Tibial nerve (tissue), 4 donors: ENCODE results near the gene ERI3. TPM values are rescaled to one million over a fixed set of nuclear protein-coding genes. Genes with fewer than 3 reads are reported as not detected.

Source experiments
- DNase-seq, 2 donors: peaks; one replicate each; pipeline ENCODE4 v3.0.0-alpha.2; 2019; ENCODE audit warnings: low spot score in 2 of 2
- H3K27ac ChIP-seq, 4 donors: fragments of 200-600 bp; sonication (generic) in 3 of 4; one replicate each; pipeline ENCODE4 v1.5.1; 2017 to 2019; ENCODE audit warnings: mild to moderate bottlenecking in 1 of 4
- H3K27me3 ChIP-seq, 2 donors: fragments of 200-600 bp; sonication (generic) in 1 of 2; one replicate each; pipeline versions ENCODE4 v1.5.1 to v1.6.0; 2017 to 2019
- H3K36me3 ChIP-seq, 3 donors: fragments of 200-600 bp; sonication (generic); one replicate each; pipeline ENCODE4 v1.5.1; 2018 to 2019
- H3K4me1 ChIP-seq, 4 donors: fragments of 200-600 bp; sonication (generic) in 3 of 4; one replicate each; pipeline ENCODE4 v1.5.1; 2017 to 2019
- H3K4me3 ChIP-seq, 4 donors: fragments of 200-600 bp; sonication (generic) in 3 of 4; one replicate each; pipeline ENCODE4 v1.5.1; 2017 to 2019; ENCODE audit warnings: mild to moderate bottlenecking in 1 of 4, moderate library complexity in 1 of 4
- H3K9me3 ChIP-seq, 4 donors: fragments of 200-600 bp; sonication (generic) in 3 of 4; one replicate each; pipeline ENCODE4 v1.5.1; 2017 to 2019
- EP300 ChIP-seq, 2 donors: sonication (generic); formaldehyde crosslinking; IDR thresholded peaks; one replicate each; pipeline ENCODE4 v1.6.1; 2017; ENCODE audit warnings: antibody characterized with exemption in 2 of 2, mild to moderate bottlenecking in 1 of 2
- POLR2A ChIP-seq, 2 donors: fragments of 450-650 bp; IDR thresholded peaks; one replicate each; pipeline ENCODE4 v1.6.1; 2017; ENCODE audit warnings: antibody characterized with exemption in 2 of 2, mild to moderate bottlenecking in 2 of 2, moderate library complexity in 2 of 2
- WGBS, 2 donors: methylation state at CpG; one replicate each; pipeline ENCODE4 v1.1.5; 2018; 5-methylcytosine and 5-hydroxymethylcytosine counted together
- total RNA-seq, 4 donors: library from RNA; depleted of rRNA; stranded (reverse); fragments of >200 nt; gene quantifications; one replicate each; pipeline ENCODE4 v1.1.0, GENCODE V29; 2016
- TF ChIP-seq, protein P1 (sequence below), 5 experiments: fragments of 200-600 bp in 3 of 5; fragments of 450-650 bp in 2 of 5; sonication (generic) in 3 of 5; IDR thresholded peaks; one replicate each; pipeline ENCODE4 v1.5.1; 2016 to 2019; ENCODE audit warnings: antibody characterized with exemption in 5 of 5, mild to moderate bottlenecking in 3 of 5, moderate library complexity in 2 of 5

Gene ERI3
- total RNA-seq, 4 donors from 2014 or later: 60.1 to 82.2 (median 66.5) TPM

- Histone ChIP-seq H3K4me1 (peaks cover 5 to 72% (median 34%) of the 10 kb centered on the region in 4 donors), H3K27me3 (no peaks in the 10 kb centered on the region), H3K36me3 (peaks cover 0 to 2% (median 0%) of the 10 kb centered on the region in 3 donors), H3K27ac (peak overlapping the region in 3 of 4 donors; percentile 38 to 82 (median 82)), H3K9me3 (no peaks in the 10 kb centered on the region), H3K4me3 (no peak overlapping the region)
- TF ChIP-seq EP300 (IDR thresholded peaks at IDR 0.05) (no peak), POLR2A (IDR thresholded peaks at IDR 0.05) (no peak)
- TF ChIP-seq, protein P1, sequence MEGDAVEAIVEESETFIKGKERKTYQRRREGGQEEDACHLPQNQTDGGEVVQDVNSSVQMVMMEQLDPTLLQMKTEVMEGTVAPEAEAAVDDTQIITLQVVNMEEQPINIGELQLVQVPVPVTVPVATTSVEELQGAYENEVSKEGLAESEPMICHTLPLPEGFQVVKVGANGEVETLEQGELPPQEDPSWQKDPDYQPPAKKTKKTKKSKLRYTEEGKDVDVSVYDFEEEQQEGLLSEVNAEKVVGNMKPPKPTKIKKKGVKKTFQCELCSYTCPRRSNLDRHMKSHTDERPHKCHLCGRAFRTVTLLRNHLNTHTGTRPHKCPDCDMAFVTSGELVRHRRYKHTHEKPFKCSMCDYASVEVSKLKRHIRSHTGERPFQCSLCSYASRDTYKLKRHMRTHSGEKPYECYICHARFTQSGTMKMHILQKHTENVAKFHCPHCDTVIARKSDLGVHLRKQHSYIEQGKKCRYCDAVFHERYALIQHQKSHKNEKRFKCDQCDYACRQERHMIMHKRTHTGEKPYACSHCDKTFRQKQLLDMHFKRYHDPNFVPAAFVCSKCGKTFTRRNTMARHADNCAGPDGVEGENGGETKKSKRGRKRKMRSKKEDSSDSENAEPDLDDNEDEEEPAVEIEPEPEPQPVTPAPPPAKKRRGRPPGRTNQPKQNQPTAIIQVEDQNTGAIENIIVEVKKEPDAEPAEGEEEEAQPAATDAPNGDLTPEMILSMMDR (IDR thresholded peaks at IDR 0.05): no peak
- no peak for DNase-seq
Observed at GRCh38 chr1:44345187-44345775, 9.8 kb downstream of the ERI3 start.

DNA sequence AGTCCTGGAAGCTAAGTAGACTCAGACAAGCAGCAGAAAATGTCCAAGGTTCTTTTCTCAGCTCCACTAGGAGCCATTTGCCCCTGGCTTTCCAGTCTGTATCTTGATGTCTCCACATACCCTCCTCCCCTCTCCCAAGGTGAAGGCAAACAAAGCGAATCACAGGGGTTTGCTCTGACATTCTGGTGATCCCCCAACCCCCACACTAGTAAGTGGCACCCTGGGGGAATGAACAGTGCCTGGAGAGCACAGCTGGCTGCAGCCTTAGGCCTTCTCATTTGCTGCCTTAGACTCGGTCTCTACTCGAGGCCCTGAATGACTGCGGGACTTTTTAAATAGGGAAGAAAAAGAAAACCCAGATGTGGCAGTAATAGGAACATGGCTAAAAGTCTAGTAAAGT, 15.3 kb downstream of the ERI3 start:
- WGBS, 2 donors: 47 to 71% methylated on average over 4 of the region's 4 CpGs
- TF ChIP-seq POLR2A (IDR thresholded peaks at IDR 0.05) (no peak), EP300 (IDR thresholded peaks at IDR 0.05) (no peak)
- TF ChIP-seq, protein P1 (IDR thresholded peaks at IDR 0.05): no peak
- Histone ChIP-seq H3K27me3 (no peaks in the 10 kb centered on the region), H3K36me3 (peaks cover 3 to 38% (median 8%) of the 10 kb centered on the region in 3 donors), H3K4me1 (peaks cover 0 to 36% (median 2%) of the 10 kb centered on the region in 4 donors), H3K27ac (no peak overlapping the region), H3K9me3 (no peaks in the 10 kb centered on the region), H3K4me3 (no peak overlapping the region)
- DNase-seq: no peak

GRCh38 chr1:44338136-44338535, 16.9 kb downstream of the ERI3 start:
- H3K4me3 ChIP-seq: no peak overlapping the region
- no peaks in the 10 kb centered on the region for H3K27me3 ChIP-seq
- peaks cover 3 to 46% (median 8%) of the 10 kb centered on the region in 3 donors for H3K36me3 ChIP-seq
- DNase-seq: no peak
- no peak overlapping the region for H3K27ac ChIP-seq
- no peaks in the 10 kb centered on the region for H3K9me3 ChIP-seq
- no peak for TF ChIP-seq POLR2A (IDR thresholded peaks at IDR 0.05)
- TF ChIP-seq EP300 (IDR thresholded peaks at IDR 0.05): no peak
- TF ChIP-seq, protein P1 (IDR thresholded peaks at IDR 0.05): no peak
- WGBS, 2 donors: 97 to 100% methylated on average over 2 of the region's 2 CpGs
- H3K4me1 ChIP-seq: peaks cover 0 to 27% (median 0%) of the 10 kb centered on the region in 4 donors

DNA sequence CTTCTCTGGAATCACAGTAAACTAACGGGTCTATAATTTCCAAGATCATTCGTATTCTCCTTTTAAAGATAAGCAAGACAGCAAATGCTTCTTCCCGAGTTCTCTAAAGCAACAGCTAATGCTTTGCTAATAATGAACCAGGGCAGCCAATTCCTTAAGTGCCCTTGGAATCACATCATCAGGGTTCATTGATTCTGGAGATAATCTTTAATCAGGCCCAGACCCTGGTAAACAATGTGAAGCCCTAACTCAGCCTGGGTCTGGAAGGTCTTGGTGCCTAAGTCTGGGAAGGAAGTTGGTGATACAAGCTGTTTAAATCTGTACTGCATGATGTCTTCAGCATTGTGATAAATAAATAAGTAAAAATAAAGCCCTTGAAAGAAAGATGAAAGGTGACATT, 18.4 kb downstream of the ERI3 start:
- TF ChIP-seq POLR2A (IDR thresholded peaks at IDR 0.05): no peak
- TF ChIP-seq, protein P1 (IDR thresholded peaks at IDR 0.05): no peak
- TF ChIP-seq EP300 (IDR thresholded peaks at IDR 0.05): no peak
- Histone ChIP-seq H3K4me3 (no peak overlapping the region), H3K27me3 (no peaks in the 10 kb centered on the region), H3K9me3 (no peaks in the 10 kb centered on the region), H3K36me3 (peaks cover 3 to 55% (median 8%) of the 10 kb centered on the region in 3 donors), H3K4me1 (peaks cover 0 to 33% (median 0%) of the 10 kb centered on the region in 4 donors), H3K27ac (no peak overlapping the region)
- whole genome bisulfite sequencing, 2 donors: 87 to 92% methylated on average over 3 of the region's 3 CpGs
- no peak for DNase-seq

DNA sequence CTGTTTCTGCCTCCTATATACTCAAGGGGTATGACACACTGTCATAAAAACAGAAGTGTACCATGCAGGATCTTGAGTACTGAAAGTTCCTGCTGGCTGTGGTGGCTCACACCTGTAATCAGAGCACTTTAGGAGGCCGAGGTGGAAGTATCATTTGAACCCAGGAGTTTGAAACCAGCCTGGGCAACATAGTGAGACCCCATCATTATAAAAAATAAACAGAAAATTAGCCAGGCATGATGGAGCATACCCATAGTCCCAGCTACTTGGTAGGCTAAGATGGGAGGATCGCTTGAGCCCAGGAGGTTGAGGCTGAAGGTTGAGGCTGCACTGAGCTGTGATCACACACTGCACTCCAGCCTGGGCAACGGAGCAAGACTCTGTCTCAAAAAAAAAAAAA, 20.1 kb downstream of the ERI3 start:
- Histone ChIP-seq H3K27ac (no peak overlapping the region), H3K27me3 (no peaks in the 10 kb centered on the region), H3K9me3 (no peaks in the 10 kb centered on the region), H3K4me3 (no peak overlapping the region), H3K4me1 (peaks cover 0 to 24% (median 0%) of the 10 kb centered on the region in 4 donors), H3K36me3 (peaks cover 3 to 56% (median 8%) of the 10 kb centered on the region in 3 donors)
- 90 to 99% methylated on average over 3 of the region's 3 CpGs for WGBS, 2 donors
- TF ChIP-seq EP300 (IDR thresholded peaks at IDR 0.05): no peak
- TF ChIP-seq, protein P1 (IDR thresholded peaks at IDR 0.05): no peak
- no peak for DNase-seq
